ENCODE measurements around the gene HNRNPF.

- TF ChIP-seq CTCF (IDR thresholded peaks at IDR 0.05) (no peak), POLR2A (IDR thresholded peaks at IDR 0.05) (no peak)
These were observed 32.8 kb downstream of the HNRNPF start for GRCh38 chr10:43376046-43376635.
